HG03565 (cell line): ENCODE results near the gene BYSL.

ENCODE experiments used
- ATAC-seq: cut with Tn5 transposase; IDR thresholded peaks from one replicate; pipeline ENCODE4 v1.9.1; 2021; ENCODE audit warnings: mild to moderate bottlenecking, moderate library complexity; ENCODE audit not compliant: unreplicated experiment

Gene BYSL

DNA sequence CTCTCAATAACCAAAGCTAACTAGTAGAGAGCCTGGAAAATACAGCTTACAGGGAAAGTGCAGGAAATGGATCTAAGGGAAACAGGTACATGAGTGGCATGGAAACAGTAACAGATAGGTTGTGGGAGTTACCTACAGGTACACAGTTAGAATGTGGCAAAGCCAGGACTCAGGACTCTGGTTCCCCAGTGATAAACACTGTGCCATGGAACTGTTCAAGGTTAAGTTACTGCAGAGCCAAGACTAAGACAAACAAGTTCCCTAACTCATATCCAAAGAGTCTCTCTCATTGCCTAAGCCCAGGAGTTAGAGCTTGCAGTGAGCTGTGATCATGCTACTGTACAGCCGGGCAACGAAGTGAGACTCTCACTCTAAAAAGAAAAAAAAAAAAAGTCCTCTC is 7.0 kb upstream of the BYSL start:
- ATAC-seq = no peak

DNA sequence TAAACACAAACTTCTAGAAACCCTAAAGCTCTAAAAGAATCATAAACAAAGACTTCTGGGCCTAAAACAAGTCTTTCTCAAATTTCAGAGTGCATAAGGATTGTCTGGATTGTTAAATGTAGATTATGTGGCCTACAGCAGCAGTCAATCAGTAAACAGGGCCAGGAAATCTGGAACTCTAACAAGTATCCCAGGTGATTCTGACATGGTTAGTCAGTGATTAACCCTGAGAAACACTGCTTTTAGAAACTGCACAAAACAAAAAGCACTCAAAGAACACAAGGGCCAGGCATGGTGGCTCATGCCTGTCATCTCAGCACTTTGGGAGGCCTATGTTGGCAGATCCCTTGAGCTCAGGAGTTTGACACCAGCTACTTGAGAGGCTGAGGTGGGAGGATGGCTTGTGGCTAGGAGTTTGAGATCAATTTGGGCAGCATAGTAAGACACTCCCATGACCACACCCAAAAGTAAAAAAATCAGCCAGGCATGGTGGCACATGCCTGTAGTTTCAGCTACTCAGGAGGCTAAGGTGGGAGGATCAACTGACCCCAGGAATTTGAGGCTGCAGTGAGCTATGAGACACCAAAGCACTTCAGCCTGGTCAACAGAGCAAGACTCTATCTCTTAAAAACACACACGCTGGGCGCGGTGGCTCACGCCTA is 6.3 kb upstream of the BYSL start:
- no peak for ATAC-seq

DNA sequence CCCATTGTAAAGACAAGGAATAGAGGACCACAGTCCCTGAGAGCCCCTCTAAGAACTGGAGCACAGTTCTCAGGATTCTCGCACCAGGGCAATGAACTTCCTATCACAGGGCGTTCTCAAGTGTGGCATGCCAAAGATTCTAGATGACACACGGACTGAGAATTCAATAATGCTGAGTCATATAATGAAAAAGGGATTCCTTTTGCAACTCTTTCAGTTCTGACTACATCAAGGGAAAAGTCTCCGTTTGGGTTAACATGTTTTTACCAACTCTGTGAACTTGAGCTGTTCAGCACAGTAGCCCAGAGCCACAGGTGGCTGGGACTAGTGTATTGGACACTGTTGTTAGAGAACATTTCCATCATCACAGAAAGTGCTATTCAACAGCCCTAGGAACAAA is 3.8 kb upstream of the BYSL start:
- ATAC-seq = no peak

DNA sequence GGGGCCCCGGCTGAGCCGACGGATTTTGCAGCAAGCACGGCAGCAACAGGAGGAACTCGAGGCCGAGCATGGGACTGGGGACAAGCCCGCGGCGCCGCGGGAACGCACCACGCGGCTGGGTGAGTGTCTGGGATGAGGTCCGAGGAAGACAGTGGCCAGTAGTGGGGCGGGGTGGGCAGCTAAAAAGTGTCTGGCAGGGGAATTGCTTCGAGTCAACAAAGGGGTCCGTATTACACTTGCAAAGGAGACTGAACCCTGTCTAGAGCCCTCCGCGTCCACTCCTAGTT is 356 bp downstream of the BYSL start:
- no peak for ATAC-seq

DNA sequence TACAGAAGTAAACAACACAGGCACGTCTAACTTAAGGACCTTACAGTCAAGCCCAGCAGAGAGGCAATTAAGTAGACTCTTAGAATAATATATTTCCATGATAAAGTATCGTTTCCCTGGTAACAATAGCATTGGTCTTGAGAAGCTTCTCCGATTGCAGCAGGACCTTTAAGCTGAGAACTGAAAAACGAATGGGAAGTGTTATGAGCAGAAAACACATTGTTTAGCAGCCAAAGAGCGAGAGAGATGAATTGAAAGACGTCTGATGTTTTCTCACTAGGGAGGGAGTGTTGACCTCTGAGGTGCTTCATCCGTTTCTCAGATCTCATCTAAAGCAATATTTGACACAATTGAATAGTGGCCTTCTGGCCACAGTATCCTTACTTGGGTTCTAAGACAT is 855 bp downstream of the BYSL start:
- ATAC-seq = no peak

DNA sequence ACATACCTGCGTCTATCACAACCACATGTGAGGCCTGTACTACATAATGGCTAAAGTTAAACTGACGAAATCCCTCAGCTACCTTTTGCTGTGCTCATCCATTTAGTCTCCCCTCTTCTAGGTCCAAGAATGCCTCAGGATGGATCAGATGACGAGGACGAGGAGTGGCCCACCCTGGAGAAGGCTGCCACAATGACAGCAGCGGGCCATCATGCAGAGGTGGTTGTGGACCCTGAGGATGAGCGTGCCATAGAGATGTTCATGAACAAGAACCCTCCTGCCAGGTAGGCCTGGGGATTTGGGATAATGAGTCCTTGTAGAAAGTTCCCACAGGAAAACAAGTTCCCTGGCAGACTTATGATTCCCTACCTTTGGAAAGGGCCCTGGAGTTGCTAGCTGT is 6.0 kb downstream of the BYSL start:
- ATAC-seq = no peak

DNA sequence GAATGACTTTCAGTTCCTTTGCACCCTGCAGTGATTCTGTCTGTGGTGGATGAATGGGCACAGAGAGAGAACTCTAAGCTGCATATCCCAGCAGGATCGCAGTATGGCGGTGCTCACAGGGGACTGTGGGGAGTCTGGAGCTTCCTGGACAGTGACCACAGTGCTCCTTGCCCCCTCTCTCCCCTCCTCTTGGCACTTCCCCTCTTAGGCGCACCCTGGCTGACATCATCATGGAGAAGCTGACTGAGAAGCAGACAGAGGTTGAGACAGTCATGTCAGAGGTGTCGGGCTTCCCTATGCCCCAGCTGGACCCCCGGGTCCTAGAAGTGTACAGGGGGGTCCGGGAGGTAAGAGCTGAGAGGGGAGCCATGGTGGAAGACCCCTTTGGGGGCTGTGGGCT is 8.6 kb downstream of the BYSL start:
- no peak for ATAC-seq

DNA sequence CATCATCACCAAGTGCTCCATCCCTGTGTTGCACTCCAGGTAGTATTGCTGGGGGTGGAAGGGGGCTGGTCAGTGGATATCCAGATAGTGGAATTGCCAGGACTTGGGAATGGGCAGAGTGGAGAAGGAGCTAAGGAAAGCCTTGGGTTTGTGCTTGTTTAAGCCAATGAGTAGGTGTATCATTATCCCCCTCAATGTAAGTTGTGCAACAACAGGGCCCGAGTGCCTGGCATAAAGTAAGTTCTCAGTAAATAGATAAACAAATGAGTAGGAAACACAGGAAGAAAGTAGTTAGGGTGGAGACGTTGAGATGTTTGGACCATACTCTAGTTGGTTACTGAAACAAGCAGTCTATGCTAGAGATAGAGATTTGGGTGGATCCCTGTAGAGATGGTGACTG is 10.5 kb downstream of the BYSL start:
- no peak for ATAC-seq

DNA sequence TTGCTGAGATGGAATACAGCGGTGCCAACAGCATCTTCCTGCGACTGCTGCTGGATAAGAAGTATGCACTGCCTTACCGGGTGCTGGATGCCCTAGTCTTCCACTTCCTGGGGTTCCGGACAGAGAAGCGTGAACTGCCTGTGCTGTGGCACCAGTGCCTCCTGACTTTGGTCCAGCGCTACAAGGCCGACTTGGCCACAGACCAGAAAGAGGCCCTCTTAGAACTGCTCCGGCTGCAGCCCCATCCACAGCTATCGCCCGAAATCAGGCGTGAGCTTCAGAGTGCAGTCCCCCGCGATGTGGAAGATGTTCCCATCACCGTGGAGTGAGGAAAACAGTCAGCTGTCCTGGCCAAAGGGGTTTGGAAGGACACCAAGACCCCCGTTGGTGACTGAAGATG is 11.1 kb downstream of the BYSL start:
- no peak for ATAC-seq

DNA sequence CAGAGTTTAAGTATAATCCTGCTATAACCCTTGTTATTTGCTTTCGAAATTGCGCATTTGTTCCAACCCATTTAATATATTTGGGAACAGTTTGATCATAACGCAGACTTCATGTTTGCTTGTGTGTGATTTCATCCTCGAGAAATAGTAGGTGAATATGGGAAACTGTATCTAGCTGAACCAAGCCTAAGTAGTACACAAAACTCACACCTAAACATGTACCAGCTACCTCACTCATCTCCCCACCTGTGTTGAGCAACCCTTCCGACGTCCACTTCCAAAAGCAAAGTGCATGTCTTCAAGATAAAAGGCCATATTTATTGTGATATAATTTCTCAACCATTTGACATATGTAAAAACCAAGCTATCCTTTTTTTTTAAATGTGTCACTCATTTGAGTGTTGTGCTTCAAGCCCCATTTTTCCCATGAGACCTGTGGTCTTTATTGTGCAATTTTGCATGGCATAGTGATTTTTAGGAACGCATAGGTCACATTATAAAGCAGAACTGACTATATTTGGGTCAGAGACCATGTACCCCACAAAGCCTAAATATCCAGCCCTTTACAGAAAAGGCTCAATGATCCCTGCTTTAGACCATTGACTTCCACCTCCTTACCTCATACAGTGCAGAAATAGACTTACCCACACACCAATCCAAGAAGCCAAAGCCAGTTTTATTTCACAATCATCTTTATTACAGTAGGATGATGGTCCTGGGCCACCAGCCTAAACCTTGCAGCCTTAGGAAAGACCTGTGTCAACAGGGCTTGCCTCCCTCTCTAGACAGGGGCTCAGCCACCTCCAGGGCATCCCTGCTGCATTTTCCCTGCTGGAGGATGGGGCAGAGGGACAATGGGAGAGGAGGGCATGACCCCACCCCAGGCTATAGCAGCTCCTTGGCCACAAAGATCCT is 13.2 kb downstream of the BYSL start:
- ATAC-seq = no peak

DNA sequence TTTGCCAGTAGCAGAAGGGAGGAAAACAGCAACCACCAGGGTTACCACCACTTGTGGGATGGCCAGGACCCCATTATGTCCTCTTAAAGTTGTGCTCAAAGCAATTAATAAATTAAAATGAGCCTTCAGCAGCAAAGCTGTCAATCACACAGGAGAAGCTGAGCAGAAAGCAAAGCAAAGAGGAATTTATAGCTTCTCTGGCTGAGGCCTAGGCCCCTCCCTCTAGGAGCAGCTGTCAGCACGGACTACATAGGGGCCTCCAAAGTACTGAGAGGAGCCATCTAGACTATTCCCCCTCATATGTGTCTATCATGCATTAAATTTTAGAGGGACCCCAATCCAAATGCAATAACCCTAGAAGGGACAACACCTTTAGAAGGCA is 13.9 kb downstream of the BYSL start:
- ATAC-seq = no peak

DNA sequence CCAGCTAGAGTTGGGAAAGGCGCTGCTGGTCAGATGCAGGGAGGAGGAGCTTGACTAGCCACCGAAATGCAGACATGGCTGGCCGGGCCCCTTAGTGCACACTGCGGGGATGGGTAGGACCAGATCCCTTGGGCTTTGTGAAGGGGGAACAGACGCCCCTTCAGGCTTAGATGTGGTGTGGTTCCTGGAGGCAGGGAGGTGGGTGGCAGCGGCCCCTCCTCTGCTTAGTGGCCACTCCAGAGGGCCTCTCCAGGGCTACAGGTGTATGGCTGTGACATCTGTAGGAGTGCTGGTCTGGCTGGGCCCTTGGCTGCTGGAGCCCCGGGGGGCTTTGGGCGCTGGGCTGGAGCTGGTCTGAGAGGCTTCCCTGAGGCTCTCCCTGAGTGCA is 14.4 kb downstream of the BYSL start:
- no peak for ATAC-seq

DNA sequence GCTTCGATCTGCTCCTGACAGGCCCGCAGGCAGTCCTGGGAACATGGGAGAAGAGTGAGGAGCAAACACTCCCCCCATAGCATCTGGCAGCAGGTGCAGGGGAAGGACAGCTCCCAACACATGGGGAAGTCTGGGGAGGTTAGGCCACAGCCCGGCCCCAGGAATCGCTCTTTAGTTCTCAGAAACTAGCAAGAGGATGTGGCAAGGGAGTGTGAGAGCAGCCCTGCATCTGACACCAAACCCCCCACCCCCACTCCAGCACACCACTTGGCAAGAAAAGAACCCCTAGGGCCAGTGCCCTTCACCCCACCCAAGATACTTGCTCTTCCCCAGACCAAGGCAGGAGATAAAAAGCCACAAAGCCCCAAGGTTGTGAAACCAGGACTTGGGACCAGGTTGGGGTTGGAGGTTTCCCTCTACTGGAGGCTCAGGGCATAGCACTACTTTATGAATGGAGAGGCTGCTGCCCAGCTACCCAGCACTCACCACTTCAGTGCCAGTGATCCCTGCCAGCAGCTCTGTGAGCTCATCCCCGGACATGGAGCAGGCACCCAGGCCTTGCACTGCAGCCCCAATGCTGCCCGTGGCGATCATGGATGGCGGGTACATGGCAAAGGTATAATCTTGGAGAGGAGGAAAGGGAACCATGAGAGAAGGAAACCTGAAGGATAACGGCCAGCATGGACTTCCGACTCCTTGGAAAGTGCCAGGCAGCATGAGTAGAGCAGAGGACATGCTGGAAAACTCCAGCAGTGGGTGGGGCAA is 15.0 kb downstream of the BYSL start:
- ATAC-seq = no peak

DNA sequence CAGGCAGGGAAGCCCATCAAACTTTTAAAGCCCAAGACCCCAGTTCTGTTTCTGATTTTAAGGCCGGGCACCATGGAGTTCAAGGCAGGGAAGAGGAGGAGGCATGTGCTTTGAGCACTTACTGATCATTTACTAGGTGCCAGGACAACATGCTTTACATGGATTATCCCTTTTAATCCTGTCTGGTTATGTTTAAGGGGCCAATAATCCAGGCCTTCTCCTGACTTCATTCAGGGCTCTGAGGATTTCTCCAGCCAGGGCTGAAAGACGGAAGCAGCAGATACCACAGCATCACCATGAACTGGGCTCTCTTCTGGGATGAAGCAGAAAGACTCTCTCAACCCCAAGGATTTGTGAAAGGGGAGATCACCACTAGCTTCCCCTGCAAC is 16.2 kb downstream of the BYSL start:
- ATAC-seq = no peak

DNA sequence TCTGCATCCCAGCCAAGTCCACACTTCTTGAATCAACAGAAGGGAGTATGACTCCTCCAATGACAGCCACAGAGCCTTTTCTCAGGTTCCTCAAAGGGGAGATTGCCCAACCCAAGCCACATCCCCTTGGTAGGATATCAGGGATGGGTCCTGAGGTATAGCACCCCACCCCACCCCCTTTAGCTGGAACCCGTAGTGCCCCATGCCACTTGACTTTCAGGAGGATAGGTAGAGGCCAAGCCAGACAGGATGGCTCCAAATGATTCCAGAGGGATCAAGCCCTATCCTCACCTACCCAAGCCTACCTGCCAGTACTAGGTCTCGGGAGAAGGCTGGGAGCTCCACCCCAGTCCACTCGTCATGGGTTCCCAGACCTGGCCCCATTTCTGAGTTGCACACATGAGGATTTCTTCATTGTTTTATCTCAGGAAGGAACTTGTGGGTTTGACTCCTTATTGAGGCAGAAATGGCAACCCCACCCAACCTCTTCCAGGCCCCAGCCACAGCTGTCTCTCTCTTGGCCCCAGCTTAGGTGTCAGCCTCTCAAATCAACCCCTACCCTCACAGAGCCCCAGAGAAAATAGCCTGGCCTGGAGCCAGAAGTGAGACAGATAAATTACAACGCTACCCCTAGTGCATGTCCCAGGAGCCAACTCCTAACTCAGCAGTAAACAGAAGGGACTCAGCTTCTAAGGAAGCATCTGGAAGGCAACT is 16.7 kb downstream of the BYSL start:
- no peak for ATAC-seq

DNA sequence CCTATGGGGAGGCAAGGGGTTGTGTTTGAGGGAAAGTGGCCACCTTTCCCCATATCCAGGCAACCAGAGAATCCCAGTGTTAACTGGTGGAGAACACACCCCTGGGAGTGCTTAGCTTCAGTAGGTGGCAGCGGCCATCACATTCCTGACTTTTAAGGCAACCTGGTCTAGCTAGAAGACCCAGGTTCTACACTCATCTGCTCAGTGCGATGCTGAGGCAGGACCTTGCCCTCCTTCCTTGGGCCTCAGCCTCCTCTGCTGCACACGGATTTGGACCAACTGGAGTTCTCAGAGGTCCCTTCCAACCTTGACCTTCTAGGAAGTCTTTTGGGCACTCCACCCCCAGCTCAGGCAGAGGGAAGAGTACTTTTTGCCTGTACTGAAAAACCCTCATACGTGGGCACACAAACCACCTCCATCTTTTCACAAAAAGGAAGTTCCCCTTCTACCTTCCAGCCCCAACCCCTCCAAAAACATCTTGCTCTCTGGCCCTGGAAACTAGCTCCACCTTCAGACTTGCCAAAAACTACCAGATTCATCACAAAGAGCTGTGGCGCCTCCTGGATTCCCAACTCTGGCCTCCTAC is 17.4 kb downstream of the BYSL start:
- no peak for ATAC-seq

DNA sequence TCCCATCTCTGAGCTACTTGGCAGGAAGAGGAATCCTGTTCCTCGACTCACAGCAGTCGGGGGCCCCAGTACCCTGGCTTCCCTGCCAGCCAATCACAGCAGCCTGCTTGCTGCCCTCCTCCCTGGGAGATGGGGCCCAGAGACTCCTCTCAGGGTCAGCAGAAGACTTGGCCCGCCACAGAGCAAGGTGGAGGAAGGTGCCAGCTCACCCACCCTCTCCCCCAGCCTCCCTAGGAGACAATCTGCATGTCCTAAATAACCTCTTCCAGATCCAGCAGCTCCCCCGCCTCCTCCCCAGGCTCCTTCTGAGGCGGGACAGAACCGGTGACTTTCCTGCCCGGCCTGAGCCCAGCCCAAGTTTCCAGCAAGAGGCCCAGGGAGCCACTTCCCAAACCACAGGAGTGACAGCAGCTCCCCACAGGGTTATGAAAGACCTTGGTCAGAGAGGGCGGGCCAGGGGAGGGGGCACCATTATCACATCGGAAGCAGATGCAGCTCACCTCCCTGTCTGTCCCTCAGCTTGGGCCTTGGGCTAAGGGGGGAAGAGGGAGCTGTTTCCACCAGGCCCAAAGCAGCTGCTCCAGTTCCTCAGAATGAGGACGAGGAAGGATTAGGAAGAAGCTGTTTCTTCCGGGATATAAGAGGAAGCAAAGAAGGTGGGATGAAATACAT is 18.0 kb downstream of the BYSL start:
- no peak for ATAC-seq

DNA sequence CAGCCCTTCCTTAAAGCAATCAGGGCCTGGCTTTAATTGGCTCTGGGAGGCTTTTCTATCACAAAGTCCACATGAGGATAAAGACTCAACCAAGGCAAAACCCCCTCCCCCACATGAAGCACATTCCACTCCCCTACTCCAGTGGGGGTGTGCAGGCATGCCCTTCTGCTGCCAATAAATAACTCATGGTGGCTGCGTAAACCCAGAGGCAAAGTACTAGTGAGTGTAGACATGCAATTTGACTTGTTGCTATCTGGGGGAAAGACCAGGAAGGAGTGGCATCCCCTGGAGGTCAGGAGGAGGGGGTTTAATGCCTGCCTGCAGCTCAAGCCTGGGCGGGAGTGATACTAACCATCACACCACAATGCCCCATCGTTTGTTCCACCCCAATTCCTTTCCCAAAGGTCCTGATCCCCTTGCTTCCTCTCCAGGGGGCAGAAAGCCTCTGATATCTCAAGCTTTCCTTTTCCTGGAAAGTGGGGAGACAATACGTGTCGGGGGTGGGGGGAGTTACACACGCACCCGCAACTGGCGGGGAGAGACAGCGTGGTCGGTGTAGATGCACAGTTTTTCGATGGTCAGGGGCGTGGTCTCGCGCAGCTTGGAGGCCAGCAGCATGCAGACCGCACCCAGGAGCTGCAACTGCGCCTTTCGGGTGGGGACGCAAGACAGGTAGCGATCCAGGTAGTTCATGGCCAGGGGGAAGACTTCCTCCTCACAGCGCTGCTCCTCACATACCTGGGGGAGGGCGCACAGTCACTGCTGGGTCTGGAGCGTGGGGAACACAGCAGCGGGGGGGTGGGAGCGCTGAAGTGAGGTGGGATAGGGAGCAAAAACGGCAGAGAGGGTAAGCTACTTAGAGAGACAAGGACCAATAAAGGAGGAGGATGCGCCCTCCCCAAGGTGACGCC is 18.8 kb downstream of the BYSL start:
- no peak for ATAC-seq

DNA sequence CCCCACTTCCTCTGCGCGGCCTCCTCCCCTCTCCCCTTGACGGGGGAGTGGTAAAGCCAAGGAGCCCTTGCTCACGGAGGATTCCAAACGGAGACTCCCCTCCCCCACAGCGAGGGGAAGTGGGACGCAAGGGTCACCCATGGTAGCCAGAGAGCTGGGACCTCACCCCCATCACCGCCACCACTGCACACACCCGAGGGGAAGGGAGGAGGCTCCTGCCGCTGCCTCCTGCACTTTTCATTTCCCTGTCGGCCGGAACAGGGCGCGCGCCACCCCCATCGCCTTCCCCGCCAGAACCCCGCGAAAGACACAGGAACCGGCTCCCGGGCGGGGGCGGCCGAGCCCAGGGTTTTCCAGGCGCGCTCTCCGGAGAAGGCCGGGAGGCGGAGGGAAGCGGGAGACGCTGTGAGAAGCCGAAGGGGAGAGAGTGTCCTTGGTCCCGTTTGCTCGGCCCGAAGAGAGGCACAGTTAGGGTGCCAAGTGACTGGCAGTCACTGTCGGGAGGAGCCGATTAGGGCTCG is 19.5 kb downstream of the BYSL start:
- no peak for ATAC-seq
